ENCODE results near the gene NUDT15.
"Not testable (repeated sequence)": the region's sequence is repeated elsewhere in the genome, so short reads cannot be mapped to it uniquely, and the experiment has no call there.

NUDT15 gene

DNA sequence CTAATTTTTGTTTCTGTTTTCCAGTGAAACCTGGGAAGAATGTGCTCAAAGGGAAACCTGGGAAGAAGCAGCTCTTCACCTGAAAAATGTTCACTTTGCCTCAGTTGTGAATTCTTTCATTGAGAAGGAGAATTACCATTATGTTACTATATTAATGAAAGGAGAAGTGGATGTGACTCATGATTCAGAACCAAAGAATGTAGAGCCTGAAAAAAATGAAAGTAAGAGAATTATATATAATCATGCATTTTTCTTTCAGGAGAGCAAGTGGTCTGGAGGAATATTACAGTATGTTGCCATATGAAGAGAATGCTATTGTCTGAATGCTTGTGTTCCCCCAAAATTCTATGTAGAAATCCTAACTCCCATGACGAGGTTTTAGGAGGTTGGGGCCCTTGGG lies 3.4 kb downstream of the NUDT15 start:
- DNase-seq (ENCODE audit: extremely low read depth in 1 of 2, low read depth in 1 of 2): no peak

DNA sequence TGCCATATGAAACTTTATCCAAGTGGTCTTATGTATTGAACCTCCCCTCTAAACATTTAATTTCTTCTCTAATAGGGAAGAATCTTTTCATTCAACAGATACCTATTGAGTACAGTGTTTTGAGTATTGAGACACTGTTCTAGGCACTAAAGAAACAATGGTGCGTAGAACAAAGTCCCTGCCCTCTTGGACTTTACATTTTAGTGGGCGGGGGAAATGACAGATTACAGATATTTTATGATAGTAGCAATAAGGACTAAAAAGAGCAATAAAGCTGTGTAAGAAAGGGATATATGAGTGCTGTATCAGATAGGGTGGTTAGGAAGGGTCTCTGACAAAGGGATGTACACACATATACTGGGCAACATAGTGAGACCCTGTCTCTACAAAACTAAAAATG lies 5.4 kb downstream of the NUDT15 start:
- DNase-seq (ENCODE audit: extremely low read depth in 1 of 2, low read depth in 1 of 2): no peak

DNA sequence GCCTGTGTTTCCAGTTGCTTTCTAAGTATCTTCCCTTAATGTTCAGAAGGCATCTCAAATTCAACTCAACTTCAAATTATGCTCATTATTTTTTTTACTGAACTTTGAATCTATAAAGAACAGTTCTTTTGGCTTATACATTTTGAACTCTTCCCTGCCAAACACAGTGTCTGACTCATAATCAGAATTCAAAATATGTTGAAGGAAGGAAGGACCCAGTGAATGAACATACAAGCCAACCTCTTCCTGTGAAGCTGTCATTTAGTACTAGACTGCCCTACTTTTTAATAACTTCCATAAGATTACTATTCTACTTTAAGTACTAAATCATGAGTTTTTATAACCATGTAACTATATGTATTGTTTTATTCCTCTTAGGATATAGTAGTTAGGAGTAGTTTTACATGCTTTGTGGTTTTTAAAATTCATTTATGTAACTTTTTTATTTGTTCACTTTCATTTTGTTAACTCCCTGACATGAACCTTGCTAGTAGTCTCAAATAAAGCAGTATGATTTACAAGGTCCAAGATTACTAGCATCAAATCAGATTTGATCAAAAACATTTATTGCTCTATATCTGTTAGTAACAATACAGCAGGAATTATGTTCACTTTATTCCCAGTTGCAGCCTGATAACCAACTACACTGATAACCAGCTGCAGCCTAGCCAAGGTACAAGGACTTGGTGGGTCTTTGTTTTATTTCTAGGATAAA lies 6.4 kb downstream of the NUDT15 start:
- no peak for DNase-seq (ENCODE audit: extremely low read depth in 1 of 2, low read depth in 1 of 2)

DNA sequence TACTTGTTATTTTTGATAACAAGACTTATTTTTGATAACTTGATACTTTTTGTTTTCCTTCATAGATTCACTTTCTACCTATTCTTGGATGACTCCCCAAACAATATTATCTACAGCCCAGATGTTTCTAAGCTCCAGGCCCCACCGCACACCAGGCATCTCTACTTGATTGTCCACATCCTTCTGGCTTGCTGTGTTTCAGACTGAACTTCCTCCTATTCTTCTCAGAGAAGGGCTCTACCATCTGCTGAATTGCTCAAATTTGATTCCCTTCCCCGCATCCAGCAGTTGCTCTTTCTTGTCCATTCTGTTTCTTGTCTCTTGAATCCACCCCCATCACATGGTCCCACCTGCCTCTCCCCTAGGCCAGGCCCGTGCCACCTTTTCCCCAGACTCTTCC lies 13.0 kb downstream of the NUDT15 start:
- no peak for DNase-seq (ENCODE audit: extremely low read depth in 1 of 2, low read depth in 1 of 2)

DNA sequence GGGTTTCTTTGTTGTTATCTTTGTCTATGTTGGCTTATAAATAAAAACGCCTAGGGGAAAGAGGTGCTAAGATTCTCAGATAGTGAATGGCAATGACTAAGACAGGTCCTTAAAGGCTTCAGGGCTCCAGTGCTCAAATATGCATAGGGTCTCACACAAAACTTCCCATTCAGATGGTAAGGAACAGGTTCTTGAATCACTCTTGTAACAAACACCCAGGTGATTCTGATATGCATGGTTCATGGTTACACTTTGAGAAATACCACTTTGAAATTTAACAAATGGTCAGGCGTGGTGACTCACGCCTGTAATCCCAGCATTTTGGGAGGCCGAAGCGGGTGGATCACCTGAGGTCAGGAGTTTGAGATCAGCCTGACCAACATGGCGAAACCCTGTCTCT lies 17.1 kb downstream of the NUDT15 start:
- no peak for DNase-seq (ENCODE audit: extremely low read depth in 1 of 2, low read depth in 1 of 2)

DNA sequence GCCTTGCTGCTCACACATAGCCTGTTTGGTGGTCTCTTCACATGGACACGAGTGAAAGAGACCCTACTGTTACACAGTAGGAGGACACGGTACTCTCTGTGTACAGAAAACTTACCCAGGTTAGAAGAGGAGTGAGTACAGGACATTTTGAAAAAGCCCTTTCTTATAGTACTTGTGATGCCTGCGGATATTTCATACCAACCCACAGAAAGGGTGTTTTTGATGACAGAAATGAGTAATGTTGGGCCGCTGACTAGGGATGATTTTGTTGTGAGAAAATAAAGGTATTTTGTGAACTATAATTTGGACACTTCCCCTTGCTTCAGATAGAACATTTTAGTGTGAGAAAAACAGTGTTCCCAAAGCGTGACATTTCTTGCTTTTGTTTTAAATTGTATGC lies 18.2 kb downstream of the NUDT15 start:
- DNase-seq (ENCODE audit: extremely low read depth in 1 of 2, low read depth in 1 of 2): no peak

DNA sequence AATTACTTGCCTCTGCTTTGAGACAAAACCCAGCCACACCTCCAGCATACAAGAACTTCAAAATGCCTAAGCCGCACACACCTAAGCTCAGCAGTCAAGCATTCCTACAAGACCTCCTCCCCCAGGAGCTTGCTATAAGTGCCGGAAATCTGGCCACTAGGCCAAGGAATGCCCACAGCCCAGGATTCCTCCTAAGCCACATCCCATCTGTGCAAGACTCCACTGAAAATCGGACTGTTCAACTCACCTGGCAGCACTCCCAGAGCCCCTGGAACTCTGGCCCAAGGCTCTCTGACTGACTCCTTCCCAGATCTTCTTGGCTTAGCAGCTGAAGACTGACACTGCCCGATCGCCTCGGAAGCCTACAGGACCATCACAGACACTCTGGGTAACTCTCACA lies 21.0 kb downstream of the NUDT15 start:
- DNase-seq (ENCODE audit: extremely low read depth in 1 of 2, low read depth in 1 of 2): not testable (repeated sequence)

DNA sequence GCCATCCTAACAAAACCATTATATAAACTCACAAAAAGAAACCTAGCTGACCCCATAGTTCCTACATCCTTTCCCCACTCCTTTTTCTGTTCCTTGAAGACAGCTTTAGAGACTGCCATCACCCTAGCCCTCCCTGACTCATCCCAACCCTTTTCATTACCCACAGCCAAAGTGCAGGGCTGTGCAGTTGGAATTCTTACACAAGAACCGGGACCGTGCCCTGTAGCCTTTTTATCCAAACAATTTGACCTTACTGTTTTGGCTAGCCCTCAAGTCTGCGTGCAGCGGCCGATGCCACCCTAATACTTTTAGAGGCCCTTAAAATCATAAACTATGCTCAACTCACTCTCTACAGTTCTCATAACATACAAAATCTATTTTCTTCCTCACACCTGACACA lies 22.4 kb downstream of the NUDT15 start:
- DNase-seq (ENCODE audit: extremely low read depth in 1 of 2, low read depth in 1 of 2): not testable (repeated sequence)

DNA sequence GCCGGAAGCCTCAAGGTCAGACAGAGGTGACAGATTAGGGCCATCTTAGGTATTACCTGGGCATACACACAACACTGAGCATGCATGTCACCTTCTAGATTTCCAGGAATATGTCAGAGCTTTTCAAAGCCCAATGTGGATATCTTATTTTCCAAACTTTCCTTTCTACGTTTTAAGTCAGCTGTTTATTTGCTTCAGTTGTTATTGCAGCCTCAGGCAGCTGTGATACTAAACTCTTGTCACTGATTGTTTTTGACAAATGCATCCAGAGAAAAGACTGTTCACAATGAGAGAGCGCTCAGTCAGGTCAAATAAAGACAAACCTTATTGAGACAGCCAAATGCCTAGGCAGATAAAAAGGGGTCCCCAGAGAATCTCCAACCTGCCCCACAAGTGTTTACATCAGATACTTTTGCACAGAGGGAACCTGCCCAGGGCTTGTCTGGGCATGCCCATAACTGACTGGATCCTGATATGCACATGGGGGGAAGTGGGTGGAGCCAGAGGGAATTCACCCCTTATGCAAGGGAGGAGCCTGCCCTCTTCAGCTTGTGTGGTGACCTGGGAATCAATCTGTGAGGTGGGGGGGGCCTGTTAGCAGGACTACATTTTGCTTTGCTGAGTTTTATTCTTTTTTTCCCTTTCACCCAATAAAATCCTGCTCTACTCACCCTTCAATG lies 28.9 kb downstream of the NUDT15 start:
- DNase-seq (ENCODE audit: extremely low read depth in 1 of 2, low read depth in 1 of 2): no peak

DNA sequence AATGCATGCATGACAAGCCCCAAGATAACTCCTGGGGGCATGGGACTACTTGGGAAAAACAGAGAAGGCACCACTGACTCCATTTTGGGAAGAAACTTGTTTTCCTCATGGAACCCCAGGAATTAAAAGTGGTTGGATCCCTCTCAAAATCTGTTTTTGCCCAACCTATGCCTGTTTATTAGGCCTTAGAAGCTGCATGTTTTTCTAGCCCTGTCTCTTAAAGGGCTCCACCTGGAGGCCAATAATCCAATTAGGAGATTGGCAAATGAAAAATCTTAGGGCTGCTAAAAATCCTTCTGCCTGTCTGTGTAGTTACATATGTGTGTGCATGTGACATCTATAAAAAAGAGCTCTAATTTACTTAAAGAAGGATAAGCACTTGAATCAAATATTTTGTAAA lies 30.5 kb downstream of the NUDT15 start:
- no peak for DNase-seq (ENCODE audit: extremely low read depth in 1 of 2, low read depth in 1 of 2)

DNA sequence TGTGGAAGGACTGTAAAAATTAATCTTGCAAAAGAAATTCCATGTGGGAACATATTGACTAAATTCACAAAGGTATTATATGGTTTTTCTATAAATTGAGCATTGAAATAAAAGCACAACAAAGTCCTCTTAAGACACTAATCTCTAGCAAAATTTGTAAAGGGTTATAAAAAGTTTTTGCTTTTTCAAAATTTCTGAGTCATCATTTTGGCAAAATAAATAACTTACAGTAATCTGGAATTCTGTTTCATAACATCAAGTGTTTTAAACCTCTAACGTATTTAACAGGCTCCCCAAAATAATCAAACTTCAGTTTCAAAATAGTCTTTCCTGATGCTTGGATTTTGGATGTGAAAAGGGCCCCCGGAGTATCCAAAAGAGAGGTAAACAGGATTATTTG lies 31.4 kb downstream of the NUDT15 start:
- no peak for DNase-seq (ENCODE audit: extremely low read depth in 1 of 2, low read depth in 1 of 2)

DNA sequence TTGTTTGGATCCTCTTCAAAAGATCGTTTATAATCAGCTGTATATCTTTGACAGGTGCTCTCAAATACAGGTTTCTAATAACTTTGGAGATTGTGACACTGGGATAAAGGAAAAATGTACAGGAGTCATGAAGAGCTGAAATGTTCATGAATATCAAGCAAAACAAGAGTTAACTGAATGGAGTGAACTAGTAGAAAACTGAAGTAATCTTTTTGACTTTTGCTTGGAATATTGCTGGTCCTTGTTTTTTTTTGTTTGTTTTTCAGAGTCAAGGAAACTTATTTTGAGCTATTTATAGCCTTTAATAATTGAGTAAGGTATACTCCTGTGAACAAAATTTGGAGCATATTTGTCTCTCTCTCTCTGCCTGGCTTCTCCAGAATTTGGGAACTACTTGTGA lies 32.0 kb downstream of the NUDT15 start:
- DNase-seq (ENCODE audit: extremely low read depth in 1 of 2, low read depth in 1 of 2): no peak

DNA sequence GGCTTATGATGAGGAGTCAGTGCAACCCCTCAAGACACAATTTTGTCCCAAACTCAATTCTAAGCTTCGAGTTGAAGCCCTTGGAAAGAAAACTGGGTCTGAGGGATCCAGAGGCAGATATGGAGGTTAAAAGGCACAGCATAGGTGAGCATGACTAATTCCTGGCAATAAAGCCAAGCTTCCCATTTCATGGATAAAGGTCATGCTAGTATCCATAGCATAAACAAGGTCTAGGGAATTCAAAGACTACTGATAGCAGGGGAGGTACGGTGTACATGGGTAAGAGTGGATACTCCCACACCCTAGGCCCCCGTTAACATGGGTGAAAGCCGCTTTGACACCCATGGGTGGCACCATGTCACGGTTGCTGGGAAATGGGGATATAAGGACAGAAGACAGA lies 33.4 kb downstream of the NUDT15 start:
- DNase-seq (ENCODE audit: extremely low read depth in 1 of 2, low read depth in 1 of 2): no peak

DNA sequence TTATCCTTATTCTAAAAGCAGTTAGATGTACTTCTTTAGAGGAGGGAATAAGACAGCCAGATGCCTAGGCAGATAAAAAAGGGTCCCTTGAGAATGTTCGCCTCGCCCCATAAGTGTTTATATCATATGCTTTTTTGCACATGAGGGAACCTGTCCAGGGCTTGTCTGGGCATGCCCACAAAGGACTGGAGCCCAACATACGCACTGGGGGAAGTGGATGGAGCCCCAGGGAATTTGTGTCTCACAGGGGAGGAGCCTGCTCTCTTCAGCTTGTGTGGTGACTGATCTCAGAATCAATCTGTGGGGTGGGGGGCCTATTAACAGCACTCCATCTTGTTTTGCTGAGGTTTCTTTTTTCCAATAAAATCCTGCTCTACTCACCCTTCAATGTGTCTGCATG lies 34.8 kb downstream of the NUDT15 start:
- no peak for DNase-seq (ENCODE audit: extremely low read depth in 1 of 2, low read depth in 1 of 2)

DNA sequence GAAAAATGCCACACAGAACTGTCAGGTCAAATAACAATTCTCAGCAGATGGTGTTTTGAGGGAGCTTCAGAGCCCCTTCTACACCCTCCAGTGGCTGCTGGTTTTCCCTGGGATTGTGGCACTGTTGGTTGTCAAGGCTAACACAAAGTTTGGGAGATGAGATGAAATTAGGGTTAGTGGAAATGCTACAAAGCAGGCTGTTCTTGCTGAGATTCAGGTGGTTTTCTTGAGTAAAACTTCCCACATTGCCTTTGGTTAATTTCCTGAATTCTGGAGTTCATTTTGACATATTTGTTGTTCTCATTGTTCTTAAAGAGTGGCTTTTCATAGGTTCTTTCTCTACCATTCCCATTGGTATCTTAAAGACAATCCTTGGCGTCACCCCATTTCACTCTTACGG lies 35.3 kb downstream of the NUDT15 start:
- DNase-seq (ENCODE audit: extremely low read depth in 1 of 2, low read depth in 1 of 2): no peak

DNA sequence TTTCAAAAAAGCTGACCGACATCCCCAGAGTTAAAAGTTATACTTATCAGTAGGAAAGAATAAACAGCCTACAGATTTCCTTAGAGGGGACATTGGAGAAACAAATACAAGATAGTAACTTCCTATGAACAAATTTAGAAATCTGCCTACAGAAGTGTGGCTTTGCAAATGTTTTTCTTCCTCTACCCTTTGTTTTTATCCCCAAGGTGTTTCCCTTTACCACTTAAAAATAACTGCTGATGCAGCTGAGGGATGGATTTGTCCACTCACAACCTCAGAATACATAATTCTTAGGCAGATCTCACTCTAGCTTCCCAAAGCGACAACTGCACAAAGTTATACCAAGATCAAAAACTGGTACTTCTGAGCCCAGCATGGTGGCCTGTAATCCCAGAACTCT lies 36.5 kb downstream of the NUDT15 start:
- DNase-seq (ENCODE audit: extremely low read depth in 1 of 2, low read depth in 1 of 2): no peak

DNA sequence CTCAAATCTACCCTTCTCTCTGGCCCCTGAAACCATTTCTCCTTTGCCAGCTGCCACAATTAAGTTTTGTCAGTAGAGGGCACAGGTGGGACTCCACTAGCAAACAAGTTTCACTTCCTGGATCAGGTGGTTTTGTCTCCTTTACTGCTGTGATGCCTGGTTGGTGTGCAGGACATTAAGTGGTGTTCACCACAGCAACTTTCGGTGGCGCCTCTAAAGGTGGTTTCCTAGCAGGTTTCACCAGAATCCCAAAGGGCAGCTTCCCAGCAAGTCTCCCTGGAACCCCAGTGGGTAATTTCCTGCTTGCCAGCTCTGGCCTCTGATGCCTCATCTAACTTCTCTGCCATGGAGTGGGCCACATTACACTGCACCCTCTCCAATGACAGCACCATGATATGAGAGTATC lies 40.7 kb downstream of the NUDT15 start:
- DNase-seq (ENCODE audit: extremely low read depth in 1 of 2, low read depth in 1 of 2): no peak

DNA sequence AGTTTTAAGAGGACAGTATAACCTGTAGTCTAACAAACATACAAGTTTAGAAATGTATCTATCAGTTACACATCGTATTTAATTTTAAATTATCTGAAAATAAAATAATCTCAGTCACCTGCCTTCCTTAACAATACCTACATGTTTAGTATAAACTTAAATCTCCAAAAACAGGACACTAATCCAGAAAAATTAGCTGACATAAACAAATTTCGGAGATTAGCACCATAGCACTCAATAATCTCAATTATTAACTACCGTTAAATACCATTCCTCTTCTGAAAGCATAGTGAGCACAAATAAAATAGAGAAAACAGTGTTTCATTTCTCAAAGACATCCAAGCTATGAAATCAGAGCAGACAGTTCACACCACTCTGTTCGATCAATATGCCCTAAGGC lies 44.2 kb downstream of the NUDT15 start:
- DNase-seq (ENCODE audit: extremely low read depth in 1 of 2, low read depth in 1 of 2): no peak

DNA sequence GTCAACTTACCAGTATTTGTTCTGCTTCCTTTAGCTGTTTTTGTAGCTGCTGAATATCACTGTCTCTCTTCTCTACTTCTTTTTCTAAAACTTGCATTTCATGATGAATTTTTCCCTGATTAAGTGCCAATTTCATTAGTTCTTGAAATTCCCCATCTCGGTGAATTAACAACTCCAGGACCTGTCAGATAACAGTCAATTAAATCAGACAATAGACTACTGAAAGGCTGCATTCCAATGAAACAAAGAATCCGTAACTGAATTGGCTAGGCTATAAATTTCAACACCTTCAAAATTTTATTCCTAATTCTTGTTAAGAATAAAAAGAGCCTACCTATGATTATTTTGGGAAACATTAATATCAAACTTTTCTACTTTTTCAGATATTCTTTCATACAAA lies 48.7 kb downstream of the NUDT15 start:
- no peak for DNase-seq (ENCODE audit: extremely low read depth in 1 of 2, low read depth in 1 of 2)

DNA sequence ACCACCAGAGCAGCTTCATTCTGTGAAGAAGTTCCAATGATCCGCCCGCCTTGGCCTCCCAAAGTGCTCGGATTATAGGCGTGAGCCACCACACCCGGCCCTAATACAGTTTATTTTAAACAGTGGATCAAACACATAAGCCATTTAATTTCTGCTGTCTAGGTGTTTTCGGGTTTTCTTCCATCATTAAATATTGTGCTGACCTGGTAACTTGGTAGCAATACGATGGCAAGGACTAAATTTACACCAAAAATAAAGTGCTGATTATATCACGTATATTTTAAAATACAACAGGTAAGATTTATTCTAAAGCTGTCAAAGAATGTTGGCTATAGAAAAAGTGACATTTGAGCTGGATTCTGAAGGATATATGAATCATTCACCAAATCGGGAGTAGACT lies 56.1 kb downstream of the NUDT15 start:
- no peak for DNase-seq (ENCODE audit: extremely low read depth in 1 of 2, low read depth in 1 of 2)

DNA sequence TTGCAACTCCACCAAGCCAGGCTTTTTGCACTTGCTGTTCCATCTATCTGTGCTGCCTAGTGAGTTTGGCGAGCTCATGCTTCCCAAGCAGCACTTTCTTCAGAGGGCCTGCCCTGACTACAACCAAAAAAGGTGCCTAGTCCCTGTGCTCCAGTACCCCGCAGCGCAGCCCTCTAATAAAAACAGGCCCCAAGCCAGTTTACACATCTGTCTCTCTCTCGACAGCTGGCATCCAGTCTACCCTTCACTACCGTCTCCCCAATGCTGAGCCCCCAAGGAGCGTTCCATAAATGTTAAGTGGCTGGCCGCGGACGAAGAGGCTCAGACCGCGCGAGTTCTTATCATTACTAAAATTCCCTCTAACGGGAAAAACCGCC lies 56.9 kb downstream of the NUDT15 start:
- no peak for DNase-seq (ENCODE audit: extremely low read depth in 1 of 2, low read depth in 1 of 2)

DNA sequence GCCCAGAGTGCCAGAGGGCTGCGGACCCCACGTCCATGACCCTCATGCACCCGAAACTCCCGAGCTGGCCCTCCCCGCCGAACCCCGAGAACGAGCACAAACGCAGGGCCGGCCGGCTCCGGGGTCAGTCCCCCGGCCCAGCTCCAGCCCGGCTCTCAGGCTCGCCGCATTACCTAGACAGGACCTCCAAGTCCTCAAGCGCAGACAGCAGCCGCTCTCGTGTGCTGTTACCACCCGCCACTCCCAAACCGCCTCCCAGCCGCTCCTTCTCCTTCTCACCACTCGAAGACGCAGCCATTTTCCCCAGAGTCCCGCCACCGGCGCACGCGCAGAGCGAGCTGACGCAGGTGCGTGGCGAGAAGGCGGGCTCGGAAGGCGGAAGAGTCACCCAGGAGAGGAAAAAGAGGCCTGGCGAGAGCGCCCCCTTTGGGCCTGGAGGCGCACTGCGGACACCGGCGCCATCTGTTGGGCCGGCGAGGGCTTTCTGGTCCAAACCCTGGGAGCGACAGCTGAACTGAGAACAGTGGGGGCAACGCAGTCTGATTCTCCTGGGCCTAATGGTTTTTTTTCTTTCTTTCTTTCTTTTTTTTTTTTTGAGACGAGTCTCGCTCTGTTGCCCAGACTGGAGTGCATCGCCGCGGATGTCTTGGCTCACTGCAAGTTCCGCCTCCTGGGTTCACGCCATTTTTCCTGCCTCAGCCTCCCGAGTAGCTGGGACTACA lies 57.4 kb downstream of the NUDT15 start, which contains the start of gene MED4:
Gene MED4, minus strand, starts transcription at position 324 of the 722 bp plus-strand sequence. Its CDS starts 26 bp downstream, at position 298.
- peak; percentile 91 to 95 for DNase-seq (ENCODE audit: extremely low read depth in 1 of 2, low read depth in 1 of 2)

Measured in stimulated activated CD8-positive, alpha-beta memory T cell treated with anti-CD3 and anti-CD28 coated beads, Interleukin-7, amount 100 ng/mL, for 48 hours (primary cell).